ENCODE results near the gene LTBP2. TPM values are rescaled to one million over a fixed set of nuclear protein-coding genes. Genes with fewer than 3 reads are reported as not detected.

LTBP2 gene
- total RNA-seq, 1 donor from 2014 or later = 7.6 TPM

- intact Hi-C loops (cut with DNase I) = no loop called here
- no peak for DNase-seq (ENCODE audit: missing footprints)
- no peak for ATAC-seq
Observed at GRCh38 chr14:74580275-74580672, 31.8 kb downstream of the LTBP2 start.

DNA sequence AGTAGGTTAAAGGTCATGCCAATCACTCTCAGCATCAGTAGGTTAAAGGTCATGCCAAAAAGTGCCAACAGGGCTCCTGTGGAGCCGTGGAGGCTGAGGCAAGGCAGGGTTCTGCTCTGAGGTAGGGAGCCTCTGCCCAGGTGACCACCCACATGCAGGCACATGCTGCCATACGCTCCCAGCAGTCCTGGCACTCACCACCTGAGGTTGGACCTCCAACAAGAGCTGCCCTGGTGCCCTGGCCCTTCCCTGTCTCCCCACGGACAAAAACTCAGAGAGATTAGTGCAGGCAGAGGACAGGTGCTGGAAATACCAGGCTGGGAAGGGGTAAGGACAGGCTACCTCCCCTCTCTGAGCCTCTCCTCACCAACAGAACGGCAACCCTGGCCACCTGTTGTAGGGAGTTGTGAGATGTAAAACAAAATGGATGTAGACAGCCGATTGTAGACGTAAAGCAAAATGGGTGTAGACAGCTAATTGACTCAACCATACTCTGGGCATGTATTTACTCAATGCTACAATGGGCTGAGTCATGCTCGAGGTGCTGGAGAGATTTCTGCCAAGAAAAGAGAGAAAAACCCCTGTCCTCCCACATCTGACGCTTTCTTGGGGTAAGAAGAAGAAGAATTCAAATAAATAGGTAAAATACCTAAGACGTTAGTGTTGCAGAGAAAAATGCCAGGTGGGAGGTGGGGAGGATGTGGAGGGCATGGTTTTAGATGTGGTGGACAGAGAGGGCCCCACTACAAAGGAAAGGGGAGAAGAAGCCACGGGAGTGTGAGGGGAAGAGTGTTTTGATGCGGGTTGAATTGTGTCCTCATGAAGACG lies 32.4 kb downstream of the LTBP2 start:
- intact Hi-C loops (cut with DNase I) = no loop called here
- ATAC-seq (no peak), DNase-seq (ENCODE audit: missing footprints) (no peak)

GRCh38 chr14:74578479-74578878 lies 33.6 kb downstream of the LTBP2 start:
- no peak for DNase-seq (ENCODE audit: missing footprints)
- intact Hi-C loops (cut with DNase I) = no loop called here
- no peak for ATAC-seq

GRCh38 chr14:74577948-74578275 lies 34.1 kb downstream of the LTBP2 start:
- ATAC-seq = no peak
- intact Hi-C loops (cut with DNase I) = no loop called here
- no peak for DNase-seq (ENCODE audit: missing footprints)

GRCh38 chr14:74577247-74577947 lies 34.6 kb downstream of the LTBP2 start:
- intact Hi-C loops (cut with DNase I) = no loop called here
- ATAC-seq = peak; percentile 49
- no peak for DNase-seq (ENCODE audit: missing footprints)

GRCh38 chr14:74575936-74576335 lies 36.1 kb downstream of the LTBP2 start:
- DNase-seq (ENCODE audit: missing footprints) (no peak), ATAC-seq (no peak)
- intact Hi-C loops (cut with DNase I) = no loop called here

DNA sequence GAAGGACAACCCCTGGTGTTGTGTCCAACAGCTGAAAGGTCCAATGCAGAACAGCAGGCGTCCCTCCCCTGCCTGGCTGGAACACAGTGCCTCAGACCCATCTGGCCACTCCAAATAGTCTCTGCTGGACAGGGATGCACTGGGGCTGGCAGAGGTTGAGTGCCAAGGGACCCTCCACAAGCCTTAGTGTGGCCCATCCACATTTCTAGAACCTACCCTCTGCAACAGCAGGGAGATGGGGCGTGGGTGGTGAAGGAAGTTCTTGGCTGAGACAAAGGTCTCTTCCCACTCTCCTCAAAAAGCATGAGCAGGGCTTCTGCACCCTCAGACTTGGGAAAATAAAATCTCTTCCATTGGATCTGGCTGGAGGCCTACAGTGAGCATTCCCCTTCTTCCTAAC lies 36.5 kb downstream of the LTBP2 start:
- intact Hi-C loops (cut with DNase I) = no loop called here
- ATAC-seq = no peak

DNA sequence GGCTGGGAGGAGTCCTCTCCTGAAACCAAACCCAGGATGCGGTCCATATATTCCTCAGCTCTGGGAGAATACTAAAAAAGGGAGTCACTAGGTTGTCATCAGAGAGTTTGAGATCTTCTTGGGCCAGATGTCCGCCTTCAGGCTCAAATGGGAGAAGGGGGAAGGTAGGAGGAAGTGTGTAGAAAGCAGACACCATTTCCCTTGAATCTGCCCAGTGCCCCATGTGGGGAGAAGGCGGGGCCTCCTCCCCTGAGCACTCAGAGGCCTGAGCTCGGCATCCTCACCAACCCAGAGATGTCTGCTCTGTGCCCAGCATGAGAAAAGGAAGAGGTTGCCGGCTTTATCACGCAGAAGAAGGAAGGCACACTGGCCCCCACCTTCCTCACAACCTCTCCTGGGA lies 37.3 kb downstream of the LTBP2 start:
- intact Hi-C loops (cut with DNase I) = no loop called here
- DNase-seq (ENCODE audit: missing footprints) (no peak), ATAC-seq (no peak)

More for the DNA sequence above, 36.5 kb downstream of the LTBP2 start:
- DNase-seq (ENCODE audit: missing footprints) = no peak

DNA sequence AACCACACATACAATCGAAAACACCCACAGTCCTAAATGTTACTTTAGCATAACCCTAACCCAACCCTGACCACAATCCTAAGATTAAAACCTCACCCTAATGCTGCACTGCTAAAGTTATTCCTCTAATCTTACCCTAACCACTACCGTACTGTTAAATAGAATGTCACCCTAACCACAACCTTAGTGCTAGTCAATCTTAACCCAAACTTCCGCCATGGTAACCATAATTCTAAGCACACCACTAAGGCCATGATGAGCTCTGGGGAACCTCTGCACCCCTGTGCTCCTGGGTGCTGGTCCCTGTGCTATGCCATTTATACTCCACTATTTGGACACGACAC lies 38.0 kb downstream of the LTBP2 start:
- intact Hi-C loops (cut with DNase I) = no loop called here

DNA sequence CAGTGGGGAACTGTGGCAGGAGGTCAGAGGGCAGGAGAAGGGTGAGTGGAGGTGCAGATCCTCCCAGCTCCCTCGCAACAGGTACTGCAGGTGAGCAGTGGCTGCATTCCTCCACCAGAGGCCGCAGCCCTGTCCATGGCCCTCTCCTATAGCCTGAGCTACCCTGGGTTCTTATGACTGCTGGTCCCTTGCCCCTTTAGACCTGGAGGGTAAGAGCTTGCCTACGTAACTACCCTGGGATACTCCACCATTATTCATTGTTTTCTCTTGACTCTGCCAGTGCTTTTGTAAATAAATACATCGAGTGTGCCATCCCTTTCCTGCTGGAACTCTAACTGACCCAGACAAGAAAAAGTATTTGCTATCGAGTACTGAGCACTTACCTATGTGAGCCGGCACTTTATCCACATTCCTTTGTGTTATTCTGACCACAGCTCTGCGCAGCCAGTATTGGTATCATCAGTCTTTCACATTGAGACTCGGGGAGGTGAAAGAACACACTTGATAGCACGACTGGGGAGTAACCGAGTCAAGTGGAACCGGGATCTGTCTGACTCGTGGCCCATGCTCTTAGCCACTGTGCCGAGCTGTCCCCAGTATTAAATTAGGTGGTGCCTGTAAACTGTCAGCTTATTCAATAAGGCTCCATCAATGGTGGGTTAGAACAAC lies 38.5 kb downstream of the LTBP2 start:
- intact Hi-C loops (cut with DNase I) = no loop called here
- ATAC-seq (no peak), DNase-seq (ENCODE audit: missing footprints) (no peak)

More for the DNA sequence above, 38.0 kb downstream of the LTBP2 start:
- DNase-seq (ENCODE audit: missing footprints) (no peak), ATAC-seq (no peak)

DNA sequence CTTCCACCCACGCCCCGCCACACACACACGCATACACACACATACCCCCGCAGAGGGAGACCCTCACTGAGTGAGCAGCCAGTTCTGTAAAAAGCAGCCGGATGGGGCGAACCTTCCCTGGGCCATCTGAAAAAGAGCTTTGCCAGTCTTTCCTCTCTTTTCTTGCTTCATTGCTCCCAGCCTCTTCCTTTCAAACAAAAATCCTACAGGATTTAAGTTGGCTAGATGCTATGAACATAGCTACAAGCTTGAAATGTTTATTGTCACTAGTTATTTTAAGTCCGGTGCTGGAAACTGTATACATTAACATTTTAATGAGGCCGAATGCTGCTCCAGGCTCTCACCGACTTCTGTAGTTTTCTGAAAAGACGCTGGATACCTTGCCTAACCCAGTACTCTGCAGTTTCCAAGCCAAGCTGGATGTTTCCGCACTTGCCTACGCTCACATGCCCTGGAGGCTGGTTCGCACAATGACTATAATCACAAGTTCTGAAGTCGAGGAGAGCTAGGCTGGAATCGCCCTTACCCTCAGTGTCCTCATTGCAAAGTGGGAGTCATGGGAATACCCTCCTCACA lies 39.2 kb downstream of the LTBP2 start:
- DNase-seq (ENCODE audit: missing footprints) = no peak
- no peak for ATAC-seq
- intact Hi-C loops (cut with DNase I) = no loop called here

DNA sequence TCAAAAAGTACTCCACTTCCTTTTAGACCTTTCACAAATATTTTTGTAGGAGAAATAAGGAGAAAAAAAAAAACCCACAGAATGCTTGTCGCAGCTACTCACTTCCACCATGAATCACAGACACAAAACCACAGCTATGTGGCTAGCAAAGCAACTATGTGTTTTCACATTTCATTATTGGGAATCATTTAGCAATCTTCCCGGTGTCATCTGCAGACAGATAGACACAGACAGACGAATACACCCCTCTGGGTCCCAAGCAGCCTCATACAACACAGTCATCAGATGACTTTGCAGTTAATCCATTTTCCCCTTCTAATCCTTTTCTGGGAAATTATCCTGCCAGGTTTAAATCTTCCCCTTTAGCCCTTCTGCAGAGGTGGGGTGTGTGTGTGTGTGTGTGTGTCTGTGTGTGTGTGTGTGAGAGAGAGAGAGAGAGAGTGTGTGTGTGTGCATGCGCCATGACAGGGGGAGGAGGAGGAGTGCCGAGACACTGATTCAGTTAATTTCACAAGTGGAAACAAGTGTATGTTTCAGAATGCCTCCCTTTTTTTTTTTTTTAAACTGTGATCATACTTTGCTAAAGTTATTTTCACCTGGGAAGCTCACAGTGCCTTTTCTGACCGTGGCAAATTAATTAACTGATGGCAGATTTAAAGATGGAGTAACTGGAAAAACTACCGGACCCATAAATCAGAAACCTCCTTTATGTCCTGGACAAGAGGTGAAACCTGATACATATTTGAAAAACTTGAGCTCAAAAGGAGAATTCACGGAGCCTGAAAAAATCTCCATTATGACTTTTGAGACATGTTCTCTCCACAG lies 39.9 kb downstream of the LTBP2 start:
- no peak for DNase-seq (ENCODE audit: missing footprints)
- ATAC-seq = no peak
- intact Hi-C loops (cut with DNase I) = no loop called here

- intact Hi-C loops (cut with DNase I) = no loop called here
- DNase-seq (ENCODE audit: missing footprints) (no peak), ATAC-seq (no peak)
Observed at GRCh38 chr14:74571441-74571841, 40.6 kb downstream of the LTBP2 start.

DNA sequence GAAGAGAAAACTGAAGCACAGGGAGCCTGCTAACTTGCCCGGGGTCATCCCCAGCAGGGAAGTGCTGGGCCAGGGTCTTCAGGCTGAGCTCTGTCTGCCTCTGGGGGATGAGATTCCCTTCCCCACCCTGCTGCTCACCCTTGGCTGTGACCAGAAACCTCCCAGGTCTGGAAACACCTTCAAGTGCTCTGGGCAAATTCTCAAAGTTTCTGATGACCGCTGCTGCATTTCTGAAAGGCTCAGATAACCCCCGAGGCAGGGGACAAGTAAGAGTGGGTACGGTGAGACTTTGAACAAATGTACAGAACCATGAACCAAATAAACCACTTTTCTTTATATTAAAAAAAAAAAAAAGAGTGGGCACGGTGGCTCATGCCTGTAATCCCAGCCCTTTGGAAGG lies 41.3 kb downstream of the LTBP2 start:
- ATAC-seq (no peak), DNase-seq (ENCODE audit: missing footprints) (no peak)
- intact Hi-C loops (cut with DNase I) = no loop called here

- no peak for ATAC-seq
- no peak for DNase-seq (ENCODE audit: missing footprints)
- intact Hi-C loops (cut with DNase I) = no loop called here
Observed at GRCh38 chr14:74569806-74570591, 42.0 kb downstream of the LTBP2 start.

- intact Hi-C loops (cut with DNase I) = no loop called here
- ATAC-seq (no peak), DNase-seq (ENCODE audit: missing footprints) (no peak)
Observed at GRCh38 chr14:74569387-74569786, 42.6 kb downstream of the LTBP2 start.

DNA sequence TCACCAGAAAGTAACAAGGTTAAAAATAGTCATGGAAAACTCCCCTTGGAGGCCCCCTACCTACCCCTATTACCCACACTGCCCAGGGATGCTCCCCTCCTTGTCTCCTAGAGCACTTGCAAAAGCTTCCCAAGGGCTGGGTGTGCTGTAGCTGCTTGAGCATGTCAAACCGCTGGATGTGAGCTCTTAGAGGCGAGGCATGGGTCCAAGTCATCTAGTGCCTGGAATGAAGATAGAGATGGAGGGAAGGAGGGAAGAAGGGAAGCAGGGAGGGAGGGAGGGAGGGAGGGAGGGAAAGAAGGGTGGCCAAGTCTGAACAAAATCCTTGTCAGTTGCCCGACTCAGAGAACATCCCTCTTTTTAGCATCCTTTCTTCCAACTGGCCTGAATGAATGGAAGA lies 43.1 kb downstream of the LTBP2 start:
- intact Hi-C loops (cut with DNase I) = no loop called here
- no peak for DNase-seq (ENCODE audit: missing footprints)
- peak; percentile 66 for ATAC-seq

- no peak for DNase-seq (ENCODE audit: missing footprints)
- intact Hi-C loops (cut with DNase I) = no loop called here
- no peak for ATAC-seq
Observed at GRCh38 chr14:74568380-74568649, 43.7 kb downstream of the LTBP2 start.

All from Right ventricle myocardium inferior (tissue), 1 donor.